GM23338 (cell line): ENCODE measurements around the gene INPP5A.

Experiments used
- CREB1 ChIP-seq: fragments of 250-450 bp; sonication (Bioruptor Pico); IDR thresholded peaks from 2 replicates; pipeline ENCODE4 v1.5.0; 2020; ENCODE audit warnings: low read depth, mild to moderate bottlenecking, moderate library complexity
- EZH2 ChIP-seq: fragments of 200-600 bp; sonication (generic); IDR thresholded peaks from one replicate; pipeline ENCODE4 v1.8.0; 2017; ENCODE audit warnings: antibody characterized with exemption, mild to moderate bottlenecking, low read depth; ENCODE audit not compliant: unreplicated experiment
- EZH2phosphoT487 ChIP-seq: fragments of 200-600 bp; sonication (generic); IDR thresholded peaks from one replicate; pipeline ENCODE4 v1.8.1; 2018; ENCODE audit warnings: antibody characterized with exemption; ENCODE audit not compliant: unreplicated experiment
- JUNB ChIP-seq: IDR thresholded peaks from one replicate; pipeline ENCODE4 v1.6.1; 2016; ENCODE audit warnings: antibody characterized with exemption; ENCODE audit not compliant: unreplicated experiment
- NANOG ChIP-seq: IDR thresholded peaks from 2 replicates; pipeline ENCODE4 v1.6.1; 2016; ENCODE audit warnings: antibody characterized with exemption, borderline replicate concordance
- POLR2AphosphoS5 ChIP-seq: IDR thresholded peaks from 2 replicates; pipeline ENCODE4 v1.6.1; 2016; ENCODE audit warnings: antibody characterized with exemption, low read depth
- STAT1 ChIP-seq: IDR thresholded peaks from one replicate; pipeline ENCODE4 v1.6.1; 2016; ENCODE audit warnings: antibody characterized with exemption; ENCODE audit not compliant: unreplicated experiment
- ZNF114 ChIP-seq: fragments of 250-450 bp; sonication (Bioruptor Pico); IDR thresholded peaks from 2 replicates; pipeline ENCODE4 v1.5.0; 2020; ENCODE audit warnings: mild to moderate bottlenecking, moderate library complexity
- ZNF331 ChIP-seq: fragments of 250-450 bp; sonication (Bioruptor Pico); IDR thresholded peaks from 2 replicates; pipeline ENCODE4 v1.5.0; 2020; ENCODE audit warnings: low read depth, mild to moderate bottlenecking, moderate library complexity
- TF ChIP-seq, protein P1 (sequence below), 2 experiments: fragments of 200-600 bp in 1 of 2; sonication (generic) in 1 of 2; conservative IDR thresholded peaks; 2 replicates each; pipeline versions ENCODE4 v1.5.1 to v1.6.1; 2016 to 2017; ENCODE audit warnings: antibody characterized with exemption in 2 of 2, low read depth in 2 of 2, mild to moderate bottlenecking in 2 of 2, moderate library complexity in 1 of 2
- TF ChIP-seq, protein P2 (sequence below): IDR thresholded peaks from one replicate; pipeline ENCODE4 v1.6.1; 2018; ENCODE audit warnings: antibody characterized with exemption; ENCODE audit not compliant: unreplicated experiment
- TF ChIP-seq, protein P3 (sequence below): IDR thresholded peaks from 2 replicates; pipeline ENCODE4 v1.6.1; 2016; ENCODE audit warnings: antibody characterized with exemption

DNA sequence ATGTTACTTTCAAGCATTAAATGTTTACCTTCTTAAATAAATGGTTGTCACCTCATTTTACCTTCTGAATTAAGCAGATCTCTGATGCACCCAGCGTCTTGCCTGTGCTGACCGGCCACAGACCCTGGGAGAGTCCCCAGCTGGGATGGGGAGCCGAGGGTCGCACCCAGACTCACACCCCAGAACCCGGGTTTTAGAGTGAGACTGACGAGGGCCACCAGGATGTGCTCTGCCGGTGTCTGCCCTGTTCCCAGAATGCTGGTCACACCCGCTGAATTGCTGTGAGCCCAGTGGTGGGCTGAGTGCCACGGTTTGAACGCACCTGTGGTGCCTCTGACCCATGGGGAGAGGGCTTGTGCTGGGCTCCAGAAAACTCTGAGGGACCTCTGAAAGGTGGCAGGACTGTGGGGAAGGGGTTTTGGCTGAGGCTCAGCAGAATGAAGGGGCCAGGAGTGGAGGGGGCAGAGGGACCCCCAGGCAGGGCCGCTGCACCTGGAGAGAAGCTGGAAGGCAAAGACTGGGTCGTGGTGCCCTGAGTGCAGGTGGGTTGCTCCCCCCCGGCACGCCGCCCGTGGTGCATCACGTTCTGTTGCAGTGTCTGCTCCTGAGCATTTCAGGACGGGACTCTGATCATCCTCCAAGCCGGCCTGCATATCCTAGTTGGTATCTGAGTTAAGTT is 39.2 kb downstream of the INPP5A start:
- TF ChIP-seq POLR2AphosphoS5 (no peak), EZH2 (no peak), EZH2phosphoT487 (no peak), CREB1 (no peak), ZNF331 (no peak), JUNB (no peak), ZNF114 (CRISPR knock-in tag) (no peak), STAT1 (no peak), NANOG (no peak)
- TF ChIP-seq, protein P1, sequence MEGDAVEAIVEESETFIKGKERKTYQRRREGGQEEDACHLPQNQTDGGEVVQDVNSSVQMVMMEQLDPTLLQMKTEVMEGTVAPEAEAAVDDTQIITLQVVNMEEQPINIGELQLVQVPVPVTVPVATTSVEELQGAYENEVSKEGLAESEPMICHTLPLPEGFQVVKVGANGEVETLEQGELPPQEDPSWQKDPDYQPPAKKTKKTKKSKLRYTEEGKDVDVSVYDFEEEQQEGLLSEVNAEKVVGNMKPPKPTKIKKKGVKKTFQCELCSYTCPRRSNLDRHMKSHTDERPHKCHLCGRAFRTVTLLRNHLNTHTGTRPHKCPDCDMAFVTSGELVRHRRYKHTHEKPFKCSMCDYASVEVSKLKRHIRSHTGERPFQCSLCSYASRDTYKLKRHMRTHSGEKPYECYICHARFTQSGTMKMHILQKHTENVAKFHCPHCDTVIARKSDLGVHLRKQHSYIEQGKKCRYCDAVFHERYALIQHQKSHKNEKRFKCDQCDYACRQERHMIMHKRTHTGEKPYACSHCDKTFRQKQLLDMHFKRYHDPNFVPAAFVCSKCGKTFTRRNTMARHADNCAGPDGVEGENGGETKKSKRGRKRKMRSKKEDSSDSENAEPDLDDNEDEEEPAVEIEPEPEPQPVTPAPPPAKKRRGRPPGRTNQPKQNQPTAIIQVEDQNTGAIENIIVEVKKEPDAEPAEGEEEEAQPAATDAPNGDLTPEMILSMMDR (conservative IDR thresholded peaks at IDR 0.05; ENCODE audit: low read depth in 2 of 2) = no peak
- TF ChIP-seq, protein P2, sequence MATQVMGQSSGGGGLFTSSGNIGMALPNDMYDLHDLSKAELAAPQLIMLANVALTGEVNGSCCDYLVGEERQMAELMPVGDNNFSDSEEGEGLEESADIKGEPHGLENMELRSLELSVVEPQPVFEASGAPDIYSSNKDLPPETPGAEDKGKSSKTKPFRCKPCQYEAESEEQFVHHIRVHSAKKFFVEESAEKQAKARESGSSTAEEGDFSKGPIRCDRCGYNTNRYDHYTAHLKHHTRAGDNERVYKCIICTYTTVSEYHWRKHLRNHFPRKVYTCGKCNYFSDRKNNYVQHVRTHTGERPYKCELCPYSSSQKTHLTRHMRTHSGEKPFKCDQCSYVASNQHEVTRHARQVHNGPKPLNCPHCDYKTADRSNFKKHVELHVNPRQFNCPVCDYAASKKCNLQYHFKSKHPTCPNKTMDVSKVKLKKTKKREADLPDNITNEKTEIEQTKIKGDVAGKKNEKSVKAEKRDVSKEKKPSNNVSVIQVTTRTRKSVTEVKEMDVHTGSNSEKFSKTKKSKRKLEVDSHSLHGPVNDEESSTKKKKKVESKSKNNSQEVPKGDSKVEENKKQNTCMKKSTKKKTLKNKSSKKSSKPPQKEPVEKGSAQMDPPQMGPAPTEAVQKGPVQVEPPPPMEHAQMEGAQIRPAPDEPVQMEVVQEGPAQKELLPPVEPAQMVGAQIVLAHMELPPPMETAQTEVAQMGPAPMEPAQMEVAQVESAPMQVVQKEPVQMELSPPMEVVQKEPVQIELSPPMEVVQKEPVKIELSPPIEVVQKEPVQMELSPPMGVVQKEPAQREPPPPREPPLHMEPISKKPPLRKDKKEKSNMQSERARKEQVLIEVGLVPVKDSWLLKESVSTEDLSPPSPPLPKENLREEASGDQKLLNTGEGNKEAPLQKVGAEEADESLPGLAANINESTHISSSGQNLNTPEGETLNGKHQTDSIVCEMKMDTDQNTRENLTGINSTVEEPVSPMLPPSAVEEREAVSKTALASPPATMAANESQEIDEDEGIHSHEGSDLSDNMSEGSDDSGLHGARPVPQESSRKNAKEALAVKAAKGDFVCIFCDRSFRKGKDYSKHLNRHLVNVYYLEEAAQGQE = no peak
- TF ChIP-seq, protein P3, sequence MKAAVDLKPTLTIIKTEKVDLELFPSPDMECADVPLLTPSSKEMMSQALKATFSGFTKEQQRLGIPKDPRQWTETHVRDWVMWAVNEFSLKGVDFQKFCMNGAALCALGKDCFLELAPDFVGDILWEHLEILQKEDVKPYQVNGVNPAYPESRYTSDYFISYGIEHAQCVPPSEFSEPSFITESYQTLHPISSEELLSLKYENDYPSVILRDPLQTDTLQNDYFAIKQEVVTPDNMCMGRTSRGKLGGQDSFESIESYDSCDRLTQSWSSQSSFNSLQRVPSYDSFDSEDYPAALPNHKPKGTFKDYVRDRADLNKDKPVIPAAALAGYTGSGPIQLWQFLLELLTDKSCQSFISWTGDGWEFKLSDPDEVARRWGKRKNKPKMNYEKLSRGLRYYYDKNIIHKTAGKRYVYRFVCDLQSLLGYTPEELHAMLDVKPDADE = no peak
